ENCODE results near the gene CCDC40. TPM values are rescaled to one million over a fixed set of nuclear protein-coding genes. Genes with fewer than 3 reads are reported as not detected.

Gene CCDC40
- total RNA-seq, 1 donor from 2014 or later: 25.3 TPM

DNA sequence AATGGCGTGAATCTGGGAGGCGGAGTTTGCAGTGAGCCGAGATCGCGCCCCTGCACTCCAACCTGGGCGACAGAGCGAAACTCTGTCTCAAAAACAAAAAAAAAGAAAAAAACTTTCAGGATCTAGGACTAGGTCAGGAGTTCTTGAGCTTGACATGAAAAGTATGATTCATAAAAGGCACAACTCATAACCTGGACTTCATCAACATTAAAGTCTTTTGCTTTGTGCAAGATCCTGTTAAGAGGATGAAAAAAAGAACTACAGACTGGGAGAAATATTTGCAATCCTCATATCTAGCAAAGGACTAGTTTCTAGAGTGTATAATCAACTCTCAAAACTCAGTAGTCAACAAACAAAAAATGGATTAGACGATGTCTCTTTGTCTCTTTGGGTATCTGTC is 40.7 kb upstream of the CCDC40 start:
- DNase-seq: no peak
- TF ChIP-seq, protein P1, sequence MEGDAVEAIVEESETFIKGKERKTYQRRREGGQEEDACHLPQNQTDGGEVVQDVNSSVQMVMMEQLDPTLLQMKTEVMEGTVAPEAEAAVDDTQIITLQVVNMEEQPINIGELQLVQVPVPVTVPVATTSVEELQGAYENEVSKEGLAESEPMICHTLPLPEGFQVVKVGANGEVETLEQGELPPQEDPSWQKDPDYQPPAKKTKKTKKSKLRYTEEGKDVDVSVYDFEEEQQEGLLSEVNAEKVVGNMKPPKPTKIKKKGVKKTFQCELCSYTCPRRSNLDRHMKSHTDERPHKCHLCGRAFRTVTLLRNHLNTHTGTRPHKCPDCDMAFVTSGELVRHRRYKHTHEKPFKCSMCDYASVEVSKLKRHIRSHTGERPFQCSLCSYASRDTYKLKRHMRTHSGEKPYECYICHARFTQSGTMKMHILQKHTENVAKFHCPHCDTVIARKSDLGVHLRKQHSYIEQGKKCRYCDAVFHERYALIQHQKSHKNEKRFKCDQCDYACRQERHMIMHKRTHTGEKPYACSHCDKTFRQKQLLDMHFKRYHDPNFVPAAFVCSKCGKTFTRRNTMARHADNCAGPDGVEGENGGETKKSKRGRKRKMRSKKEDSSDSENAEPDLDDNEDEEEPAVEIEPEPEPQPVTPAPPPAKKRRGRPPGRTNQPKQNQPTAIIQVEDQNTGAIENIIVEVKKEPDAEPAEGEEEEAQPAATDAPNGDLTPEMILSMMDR (IDR thresholded peaks at IDR 0.05; ENCODE audit: partially characterized antibody, unreplicated experiment): no peak
- H3K9me3 Mint-ChIP-seq (ENCODE audit: unreplicated experiment): no peaks in the 10 kb centered on the region
- H3K27me3 Mint-ChIP-seq (ENCODE audit: unreplicated experiment): peaks cover 11% of the 10 kb centered on the region
- H3K4me3 Mint-ChIP-seq (ENCODE audit: unreplicated experiment): no peak overlapping the region
- peaks cover 27% of the 10 kb centered on the region for H3K4me1 Mint-ChIP-seq (ENCODE audit: low read depth, unreplicated experiment)
- H3K36me3 Mint-ChIP-seq (ENCODE audit: unreplicated experiment): peaks cover 7% of the 10 kb centered on the region
- H3K27ac Mint-ChIP-seq (ENCODE audit: unreplicated experiment): no peak overlapping the region

DNA sequence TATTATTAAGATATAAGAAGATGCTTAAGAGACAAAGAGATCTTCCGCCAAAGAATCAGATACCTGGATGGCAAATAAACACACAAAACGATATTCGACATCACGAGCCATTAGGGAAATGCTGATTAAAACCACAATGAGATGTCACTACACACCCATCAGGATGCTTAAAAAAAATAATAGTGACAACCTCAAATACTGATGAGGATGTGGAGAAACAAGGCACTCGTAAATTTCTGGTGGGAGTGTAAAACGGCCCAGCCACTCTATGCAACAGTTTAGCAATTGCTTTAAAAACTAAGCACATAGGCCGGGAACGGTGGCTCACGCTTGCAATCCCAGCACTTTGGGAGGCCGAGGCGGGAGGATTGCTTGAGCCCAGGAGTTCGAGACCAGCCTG is 40.2 kb upstream of the CCDC40 start:
- TF ChIP-seq, protein P1 (IDR thresholded peaks at IDR 0.05; ENCODE audit: partially characterized antibody, unreplicated experiment): no peak
- peaks cover 6% of the 10 kb centered on the region for H3K27me3 Mint-ChIP-seq (ENCODE audit: unreplicated experiment)

DNA sequence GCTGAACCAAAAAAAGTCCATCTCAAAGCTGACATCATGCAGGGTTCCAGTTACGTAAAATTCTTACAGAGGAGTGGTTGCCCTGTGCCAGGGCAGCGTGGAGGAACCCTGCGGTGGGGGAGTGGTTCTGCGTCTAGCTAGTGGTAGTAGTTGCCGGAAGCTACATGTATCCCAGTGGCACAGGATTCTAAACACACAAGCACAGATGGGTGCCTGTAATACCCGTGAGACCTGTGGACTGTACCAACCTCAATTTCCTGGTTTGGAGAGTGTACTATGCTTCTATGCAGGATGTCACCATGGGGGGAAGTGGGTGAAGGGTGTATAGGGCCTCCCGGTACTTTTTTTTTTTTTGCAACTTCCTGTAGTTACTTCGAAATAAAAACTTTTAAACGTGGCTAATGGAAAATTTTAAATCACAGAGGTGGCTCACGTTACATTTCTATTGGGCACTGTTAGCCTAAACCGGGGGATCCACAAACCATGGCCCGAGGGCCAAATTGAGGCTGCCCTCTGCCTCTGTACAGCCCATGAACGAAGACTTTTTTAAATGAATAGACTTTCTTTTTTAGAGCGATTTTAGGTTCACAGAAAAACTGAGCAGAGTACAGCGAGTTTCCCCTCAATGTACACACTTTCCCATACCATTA is 39.3 kb upstream of the CCDC40 start:
- DNase-seq: no peak
- TF ChIP-seq, protein P1 (IDR thresholded peaks at IDR 0.05; ENCODE audit: partially characterized antibody, unreplicated experiment): no peak
- no peaks in the 10 kb centered on the region for H3K9me3 Mint-ChIP-seq (ENCODE audit: unreplicated experiment)
- peak overlapping the region; percentile 20 for H3K4me3 Mint-ChIP-seq (ENCODE audit: unreplicated experiment)
- no peak overlapping the region for H3K27ac Mint-ChIP-seq (ENCODE audit: unreplicated experiment)
- peaks cover 6% of the 10 kb centered on the region for H3K27me3 Mint-ChIP-seq (ENCODE audit: unreplicated experiment)
- H3K4me1 Mint-ChIP-seq (ENCODE audit: low read depth, unreplicated experiment): peaks cover 20% of the 10 kb centered on the region
- H3K36me3 Mint-ChIP-seq (ENCODE audit: unreplicated experiment): peaks cover 5% of the 10 kb centered on the region

More for the DNA sequence above, 40.2 kb upstream of the CCDC40 start:
- Mint-ChIP-seq H3K4me1 (ENCODE audit: low read depth, unreplicated experiment) (peaks cover 21% of the 10 kb centered on the region), H3K27ac (ENCODE audit: unreplicated experiment) (no peak overlapping the region), H3K4me3 (ENCODE audit: unreplicated experiment) (no peak overlapping the region), H3K9me3 (ENCODE audit: unreplicated experiment) (no peaks in the 10 kb centered on the region), H3K36me3 (ENCODE audit: unreplicated experiment) (peaks cover 5% of the 10 kb centered on the region)
- no peak for DNase-seq

DNA sequence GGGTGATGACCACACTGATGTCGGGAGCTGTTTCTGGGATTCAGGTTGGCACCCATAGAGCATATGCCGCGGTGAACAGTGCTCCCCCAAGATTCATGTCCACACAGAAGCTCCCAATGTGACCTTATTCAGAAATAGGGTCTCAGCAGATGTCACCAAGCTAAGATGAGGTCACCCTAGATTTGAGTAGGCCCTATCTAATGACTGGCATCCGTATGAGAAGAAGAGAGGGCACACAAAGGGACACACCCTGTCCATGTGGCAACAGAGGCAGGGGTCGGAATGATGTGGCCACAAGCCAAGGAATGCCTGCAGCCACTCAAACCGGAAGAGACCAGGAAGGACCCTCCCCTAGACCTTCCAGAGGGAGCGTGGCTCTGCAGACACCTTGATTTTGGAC is 36.3 kb upstream of the CCDC40 start:
- peaks cover 5% of the 10 kb centered on the region for H3K36me3 Mint-ChIP-seq (ENCODE audit: unreplicated experiment)
- no peak for DNase-seq

More for the DNA sequence above, 36.3 kb upstream of the CCDC40 start:
- Mint-ChIP-seq H3K27me3 (ENCODE audit: unreplicated experiment) (peaks cover 5% of the 10 kb centered on the region), H3K4me1 (ENCODE audit: low read depth, unreplicated experiment) (no peaks in the 10 kb centered on the region), H3K27ac (ENCODE audit: unreplicated experiment) (no peak overlapping the region), H3K4me3 (ENCODE audit: unreplicated experiment) (no peak overlapping the region), H3K9me3 (ENCODE audit: unreplicated experiment) (no peaks in the 10 kb centered on the region)
- TF ChIP-seq, protein P1 (IDR thresholded peaks at IDR 0.05; ENCODE audit: partially characterized antibody, unreplicated experiment): no peak

All from glutamatergic neuron (in vitro differentiated cells).